ENCODE measurements around the gene COX7A2. TPM values are rescaled to one million over a fixed set of nuclear protein-coding genes. Genes with fewer than 3 reads are reported as not detected.

The COX7A2 gene
- total RNA-seq, 6 experiments from 2014 or later: 159 to 345 (median 218) TPM

DNA sequence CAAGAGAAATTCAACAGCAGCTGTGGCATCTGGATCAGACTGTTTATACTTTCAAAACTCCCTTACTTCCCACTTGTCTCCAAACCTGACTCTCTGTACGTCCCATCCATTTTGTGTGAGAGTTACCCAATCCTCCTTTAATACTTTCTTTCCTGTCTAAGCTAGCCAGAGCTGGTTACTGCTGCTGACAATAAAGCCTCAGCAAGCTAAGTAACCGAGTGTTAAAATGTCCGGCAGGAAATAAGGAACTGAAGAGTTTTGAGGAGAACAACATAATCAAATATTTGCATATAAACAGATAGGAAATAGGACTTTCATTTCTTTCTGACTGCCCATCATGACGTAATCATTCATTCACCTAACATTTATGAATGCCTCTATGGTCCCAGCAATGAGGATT, 29.4 kb upstream of the COX7A2 start:
- no peak overlapping the region for H3K27ac ChIP-seq
- H3K4me3 ChIP-seq: no peak overlapping the region
- H3K27me3 ChIP-seq: no peaks in the 10 kb centered on the region
- no peaks in the 10 kb centered on the region for H3K9me3 ChIP-seq
- peak in 2 of 4 donors; percentile 31 to 41 for ATAC-seq
- no peaks in the 10 kb centered on the region for H3K4me1 ChIP-seq
- 54% methylated on average over 4 of the region's 4 CpGs for WGBS (ENCODE audit: insufficient coverage, low coverage, low lambda C conversion rate, missing lambda C conversion rate)
- TF ChIP-seq POLR2A (IDR thresholded peaks at IDR 0.05): no peak
- TF ChIP-seq, protein P1, sequence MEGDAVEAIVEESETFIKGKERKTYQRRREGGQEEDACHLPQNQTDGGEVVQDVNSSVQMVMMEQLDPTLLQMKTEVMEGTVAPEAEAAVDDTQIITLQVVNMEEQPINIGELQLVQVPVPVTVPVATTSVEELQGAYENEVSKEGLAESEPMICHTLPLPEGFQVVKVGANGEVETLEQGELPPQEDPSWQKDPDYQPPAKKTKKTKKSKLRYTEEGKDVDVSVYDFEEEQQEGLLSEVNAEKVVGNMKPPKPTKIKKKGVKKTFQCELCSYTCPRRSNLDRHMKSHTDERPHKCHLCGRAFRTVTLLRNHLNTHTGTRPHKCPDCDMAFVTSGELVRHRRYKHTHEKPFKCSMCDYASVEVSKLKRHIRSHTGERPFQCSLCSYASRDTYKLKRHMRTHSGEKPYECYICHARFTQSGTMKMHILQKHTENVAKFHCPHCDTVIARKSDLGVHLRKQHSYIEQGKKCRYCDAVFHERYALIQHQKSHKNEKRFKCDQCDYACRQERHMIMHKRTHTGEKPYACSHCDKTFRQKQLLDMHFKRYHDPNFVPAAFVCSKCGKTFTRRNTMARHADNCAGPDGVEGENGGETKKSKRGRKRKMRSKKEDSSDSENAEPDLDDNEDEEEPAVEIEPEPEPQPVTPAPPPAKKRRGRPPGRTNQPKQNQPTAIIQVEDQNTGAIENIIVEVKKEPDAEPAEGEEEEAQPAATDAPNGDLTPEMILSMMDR (IDR thresholded peaks at IDR 0.05): no peak
- intact Hi-C loops (cut with DNase I): no loop called here
- H3K36me3 ChIP-seq: no peaks in the 10 kb centered on the region
- no peak for DNase-seq

GRCh38 chr6:75272145-75272840, 28.7 kb upstream of the COX7A2 start:
- WGBS (ENCODE audit: insufficient coverage, low coverage, low lambda C conversion rate, missing lambda C conversion rate): 83% methylated on average over 5 of the region's 5 CpGs
- Histone ChIP-seq H3K9me3 (no peaks in the 10 kb centered on the region), H3K27me3 (no peaks in the 10 kb centered on the region), H3K4me1 (peaks cover 0 to 5% (median 0%) of the 10 kb centered on the region in 4 donors), H3K27ac (no peak overlapping the region), H3K36me3 (no peaks in the 10 kb centered on the region), H3K4me3 (no peak overlapping the region)
- DNase-seq (no peak), ATAC-seq (no peak)
- no peak for TF ChIP-seq POLR2A (IDR thresholded peaks at IDR 0.05)
- TF ChIP-seq, protein P1 (IDR thresholded peaks at IDR 0.05): no peak
- intact Hi-C loops (cut with DNase I): no loop called here

DNA sequence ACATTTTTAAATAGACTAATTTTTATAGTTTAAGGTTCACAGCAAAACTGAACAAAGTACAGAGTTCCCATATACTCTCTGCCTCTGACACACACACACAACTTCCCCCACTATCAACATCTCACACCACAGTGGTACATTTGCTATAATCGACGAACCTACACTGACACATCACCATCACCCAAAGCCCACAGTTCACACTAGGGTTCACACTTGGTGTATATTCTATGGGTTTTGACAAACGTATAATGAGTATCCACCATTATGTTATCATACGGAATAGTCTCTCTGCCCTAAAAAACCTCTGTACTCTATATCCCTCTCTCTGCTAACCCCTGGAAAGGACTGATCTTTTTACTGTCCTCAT, 25.4 kb upstream of the COX7A2 start:
- H3K4me1 ChIP-seq: peaks cover 0 to 10% (median 1%) of the 10 kb centered on the region in 4 donors
- ATAC-seq: peak in 1 of 4 donors; percentile 7
- H3K27me3 ChIP-seq: no peaks in the 10 kb centered on the region
- TF ChIP-seq, protein P1 (IDR thresholded peaks at IDR 0.05): no peak
- no peak for TF ChIP-seq POLR2A (IDR thresholded peaks at IDR 0.05)
- H3K4me3 ChIP-seq: no peak overlapping the region
- no peak overlapping the region for H3K27ac ChIP-seq
- no peaks in the 10 kb centered on the region for H3K9me3 ChIP-seq
- 95% methylated on average over 4 of the region's 4 CpGs for WGBS (ENCODE audit: insufficient coverage, low coverage, low lambda C conversion rate, missing lambda C conversion rate)
- no peak for DNase-seq
- H3K36me3 ChIP-seq: peaks cover 0 to 12% (median 4%) of the 10 kb centered on the region in 4 donors
- intact Hi-C loops (cut with DNase I): no loop called here

DNA sequence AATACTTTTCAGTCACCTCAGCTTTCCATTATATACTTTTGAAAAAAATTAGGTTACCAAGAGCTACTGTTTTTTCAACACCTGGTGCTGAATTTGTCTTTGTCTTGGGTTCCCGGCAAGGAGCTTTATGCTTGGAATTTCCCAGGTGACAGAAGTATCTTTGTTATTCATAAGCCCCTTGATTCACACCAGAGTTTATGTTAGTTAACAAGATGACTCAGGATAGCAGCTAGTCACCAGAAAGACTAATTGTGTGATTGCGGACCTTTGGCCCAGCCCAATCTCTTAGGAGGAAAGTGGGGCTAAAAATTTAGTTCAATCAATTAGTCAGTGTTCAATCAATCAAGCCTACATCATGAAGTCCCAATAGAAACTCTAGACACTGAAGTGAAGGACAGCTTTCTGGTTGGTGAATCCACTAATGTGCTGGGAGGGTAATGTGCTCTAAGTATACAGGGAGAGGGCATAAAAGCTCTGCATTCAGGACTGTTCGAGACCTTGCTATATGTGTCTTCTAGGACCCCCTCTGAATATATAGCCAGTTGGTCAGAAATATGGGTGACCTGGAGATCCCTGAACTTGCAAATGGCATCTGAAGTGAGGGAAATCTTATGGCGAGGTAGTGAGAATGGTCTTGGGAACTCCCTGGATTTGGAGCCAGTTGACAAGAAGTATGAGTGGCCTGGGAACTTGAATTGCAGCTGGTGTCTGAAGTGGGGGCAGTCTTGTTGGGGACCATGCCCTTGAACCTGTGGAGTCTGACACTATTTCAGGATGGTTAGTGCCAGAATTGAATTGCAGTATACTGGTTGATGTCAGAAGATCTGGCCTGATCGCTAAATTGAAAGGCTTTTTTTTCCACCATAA, 24.8 kb upstream of the COX7A2 start:
- DNase-seq (no peak), ATAC-seq (peak in 2 of 4 donors; percentile 23 to 62)
- Histone ChIP-seq H3K4me1 (peaks cover 0 to 10% (median 1%) of the 10 kb centered on the region in 4 donors), H3K9me3 (no peaks in the 10 kb centered on the region), H3K4me3 (no peak overlapping the region), H3K36me3 (peaks cover 0 to 18% (median 4%) of the 10 kb centered on the region in 4 donors), H3K27ac (no peak overlapping the region), H3K27me3 (no peaks in the 10 kb centered on the region)
- no peak for TF ChIP-seq POLR2A (IDR thresholded peaks at IDR 0.05)
- TF ChIP-seq, protein P1 (IDR thresholded peaks at IDR 0.05): no peak
- 85% methylated on average over 3 of the region's 5 CpGs for WGBS (ENCODE audit: insufficient coverage, low coverage, low lambda C conversion rate, missing lambda C conversion rate)
- intact Hi-C loops (cut with DNase I): no loop called here
